Activated CD4-positive, alpha-beta memory T cell treated with anti-CD3 and anti-CD28 coated beads for 36 hours (primary cell): ENCODE data around the gene ACTA1. TPM values are rescaled to one million over a fixed set of nuclear protein-coding genes. Genes with fewer than 3 reads are reported as not detected.
"Not testable (repeated sequence)": the region's sequence is repeated elsewhere in the genome, so short reads cannot be mapped to it uniquely, and the experiment has no call there.

Experiments used
- CTCF ChIA-PET: fragments of 350-600 bp; sonication (Branson Sonifier 250); formaldehyde crosslinking; loops from one replicate; lab custom pipeline; 2021; ENCODE audit warnings: antibody characterized with exemption, inconsistent platforms; lab: Charles Lee
- POLR2A ChIA-PET: fragments of 350-600 bp; sonication (Branson Sonifier 250); formaldehyde crosslinking; loops from one replicate; lab custom pipeline; 2021; ENCODE audit warnings: antibody characterized with exemption; lab: Charles Lee
- DNase-seq: peaks from one replicate; pipeline ENCODE4 v3.0.0-alpha.2; 2020
- H3K27ac Mint-ChIP-seq: one replicate; pipeline ENCODE4 v1.8.0; 2021; ENCODE audit warnings: mixed read lengths
- H3K27me3 Mint-ChIP-seq: one replicate; pipeline ENCODE4 v1.8.0; 2021; ENCODE audit warnings: mixed read lengths
- H3K36me3 Mint-ChIP-seq: one replicate; pipeline ENCODE4 v1.8.0; 2021; ENCODE audit warnings: mixed read lengths
- H3K4me1 Mint-ChIP-seq: one replicate; pipeline ENCODE4 v1.8.0; 2021; ENCODE audit warnings: low read depth, mixed read lengths
- H3K4me3 Mint-ChIP-seq: one replicate; pipeline ENCODE4 v1.8.0; 2021; ENCODE audit warnings: mild to moderate bottlenecking, mixed read lengths
- H3K9me3 Mint-ChIP-seq: one replicate; pipeline ENCODE4 v1.8.0; 2021; ENCODE audit warnings: mixed read lengths
- intact Hi-C: fragments of 100-400 bp; cut with micrococcal nuclease; formaldehyde crosslinking; loops from one replicate; pipeline ENCODE4 v1.15.1; 2023
- total RNA-seq, 2 experiments: library from RNA; stranded (reverse); gene quantifications; one replicate each; pipeline ENCODE4 v1.2.3, GENCODE V29; 2021

ACTA1 gene
- not detected for total RNA-seq

GRCh38 chr1:229434005-229434640, at the start of gene ACTA1:
TSS of gene ACTA1 (minus strand) at chr1:229434094. CDS start at chr1:229433115, 979 bp downstream.
- no peak within 1 kb of the TSS for H3K27ac Mint-ChIP-seq
- H3K27me3 Mint-ChIP-seq: peaks cover 67% of the 10 kb centered on the region
- peaks cover 32% of the 10 kb centered on the region for H3K4me1 Mint-ChIP-seq
- no peak for DNase-seq
- no peak within 1 kb of the TSS for H3K4me3 Mint-ChIP-seq
- peaks cover 6% of the 10 kb centered on the region for H3K36me3 Mint-ChIP-seq
- ChIA-PET CTCF (no interaction called here), POLR2A (no interaction called here)
- intact Hi-C loops: no loop called here
- no peaks in the 10 kb centered on the region for H3K9me3 Mint-ChIP-seq

- peaks cover 14% of the 10 kb centered on the region for H3K4me1 Mint-ChIP-seq
- no peaks in the 10 kb centered on the region for H3K27me3 Mint-ChIP-seq
- no peak for DNase-seq
- H3K36me3 Mint-ChIP-seq: peaks cover 42% of the 10 kb centered on the region
- CTCF ChIA-PET: interaction anchor here (0.7 to 5.1 kb wide), 29 partner anchors 9 to 818 kb away, joined by 3 to 123 read pairs (median 4); no protein-coding TSS in a partner anchor
- H3K9me3 Mint-ChIP-seq: no peaks in the 10 kb centered on the region
- POLR2A ChIA-PET: interaction anchor here (1.0 kb wide), 1 partner anchor 26 kb away, joined by 3 read pairs; the partner anchor contains the start of gene NUP133
- intact Hi-C loops: loop anchor here (1.0 to 5.0 kb wide), 2 partner anchors 210 to 224 kb away; partner anchors contain the start of gene RAB4A
- H3K27ac Mint-ChIP-seq: no peak overlapping the region
- H3K4me3 Mint-ChIP-seq: no peak overlapping the region
Measured at GRCh38 chr1:229482511-229482910, 48.6 kb upstream of the ACTA1 start.

GRCh38 chr1:229480495-229480894, 46.6 kb upstream of the ACTA1 start:
- DNase-seq: no peak
- POLR2A ChIA-PET: no interaction called here
- intact Hi-C loops: loop anchor here (5.0 kb wide), 1 partner anchor 208 kb away; the partner anchor contains the start of gene RAB4A
- Mint-ChIP-seq H3K4me1 (peaks cover 14% of the 10 kb centered on the region), H3K9me3 (no peaks in the 10 kb centered on the region), H3K36me3 (peaks cover 38% of the 10 kb centered on the region), H3K4me3 (no peak overlapping the region), H3K27me3 (no peaks in the 10 kb centered on the region), H3K27ac (no peak overlapping the region)
- CTCF ChIA-PET: interaction anchor here (1.2 to 3.6 kb wide), 3 partner anchors 13 to 225 kb away, joined by 5 to 16 read pairs (median 10); no protein-coding TSS in a partner anchor

- H3K27ac Mint-ChIP-seq: no peak overlapping the region
- no peaks in the 10 kb centered on the region for H3K9me3 Mint-ChIP-seq
- no peak for DNase-seq
- CTCF ChIA-PET: interaction anchor here (1.2 to 3.6 kb wide), 3 partner anchors 12 to 224 kb away, joined by 5 to 16 read pairs (median 10); no protein-coding TSS in a partner anchor
- peaks cover 14% of the 10 kb centered on the region for H3K4me1 Mint-ChIP-seq
- H3K27me3 Mint-ChIP-seq: no peaks in the 10 kb centered on the region
- peaks cover 38% of the 10 kb centered on the region for H3K36me3 Mint-ChIP-seq
- no peak overlapping the region for H3K4me3 Mint-ChIP-seq
- POLR2A ChIA-PET: no interaction called here
- intact Hi-C loops: loop anchor here (5.0 kb wide), 1 partner anchor 208 kb away; the partner anchor contains the start of gene RAB4A
Measured at GRCh38 chr1:229479660-229480399, 45.9 kb upstream of the ACTA1 start.

GRCh38 chr1:229478852-229479251, 45.0 kb upstream of the ACTA1 start:
- Mint-ChIP-seq H3K4me1 (peaks cover 14% of the 10 kb centered on the region), H3K9me3 (no peaks in the 10 kb centered on the region), H3K36me3 (peaks cover 44% of the 10 kb centered on the region), H3K27ac (no peak overlapping the region), H3K27me3 (no peaks in the 10 kb centered on the region), H3K4me3 (no peak overlapping the region)
- intact Hi-C loops: no loop called here
- ChIA-PET CTCF (interaction anchor here (2.1 kb wide), 1 partner anchor 221 kb away, joined by 10 read pairs; no protein-coding TSS in a partner anchor), POLR2A (no interaction called here)
- no peak for DNase-seq

GRCh38 chr1:229475859-229476258, 42.0 kb upstream of the ACTA1 start:
- H3K27me3 Mint-ChIP-seq, H3K9me3 Mint-ChIP-seq, H3K27ac Mint-ChIP-seq, DNase-seq, POLR2A ChIA-PET, intact Hi-C loops, H3K4me3 Mint-ChIP-seq: not testable (repeated sequence)
- peaks cover 12% of the 10 kb centered on the region for H3K4me1 Mint-ChIP-seq
- CTCF ChIA-PET: interaction anchor here (0.6 to 0.9 kb wide), 2 partner anchors 29 to 170 kb away, joined by 3 to 4 read pairs; no protein-coding TSS in a partner anchor
- peaks cover 37% of the 10 kb centered on the region for H3K36me3 Mint-ChIP-seq

- intact Hi-C loops: no loop called here
Measured at GRCh38 chr1:229474509-229474908, 40.6 kb upstream of the ACTA1 start.

GRCh38 chr1:229471175-229471574, 37.3 kb upstream of the ACTA1 start:
- no peaks in the 10 kb centered on the region for H3K27me3 Mint-ChIP-seq
- ChIA-PET CTCF (interaction anchor here (1.4 kb wide), 1 partner anchor 11 kb away, joined by 4 read pairs; no protein-coding TSS in a partner anchor), POLR2A (no interaction called here)
- H3K9me3 Mint-ChIP-seq: no peaks in the 10 kb centered on the region
- no peaks in the 10 kb centered on the region for H3K4me1 Mint-ChIP-seq
- H3K4me3 Mint-ChIP-seq: no peak overlapping the region
- no peak overlapping the region for H3K27ac Mint-ChIP-seq
- no peak for DNase-seq
- intact Hi-C loops: no loop called here
- H3K36me3 Mint-ChIP-seq: peaks cover 44% of the 10 kb centered on the region

More at GRCh38 chr1:229474509-229474908, 40.6 kb upstream of the ACTA1 start:
- CTCF ChIA-PET: interaction anchor here (1.7 kb wide), 1 partner anchor 7 kb away, joined by 4 read pairs; no protein-coding TSS in a partner anchor
- H3K4me1 Mint-ChIP-seq: peaks cover 7% of the 10 kb centered on the region
- POLR2A ChIA-PET: interaction anchor here (0.6 kb wide), 1 partner anchor 818 kb away, joined by 3 read pairs; no protein-coding TSS in a partner anchor
- H3K9me3 Mint-ChIP-seq: no peaks in the 10 kb centered on the region
- no peak overlapping the region for H3K27ac Mint-ChIP-seq
- H3K36me3 Mint-ChIP-seq: peaks cover 40% of the 10 kb centered on the region
- H3K4me3 Mint-ChIP-seq: no peak overlapping the region
- DNase-seq: no peak
- H3K27me3 Mint-ChIP-seq: no peaks in the 10 kb centered on the region

- Mint-ChIP-seq H3K4me3 (no peak overlapping the region), H3K36me3 (peaks cover 45% of the 10 kb centered on the region), H3K4me1 (no peaks in the 10 kb centered on the region), H3K27me3 (no peaks in the 10 kb centered on the region), H3K9me3 (no peaks in the 10 kb centered on the region), H3K27ac (no peak overlapping the region)
- intact Hi-C loops: no loop called here
- POLR2A ChIA-PET: interaction anchor here (0.5 kb wide), 1 partner anchor 35 kb away, joined by 5 read pairs; no protein-coding TSS in a partner anchor
- no peak for DNase-seq
- CTCF ChIA-PET: interaction anchor here (1.4 kb wide), 1 partner anchor 11 kb away, joined by 4 read pairs; no protein-coding TSS in a partner anchor
Measured at GRCh38 chr1:229470406-229471043, 36.6 kb upstream of the ACTA1 start.

GRCh38 chr1:229466887-229467286, 33.0 kb upstream of the ACTA1 start:
- H3K9me3 Mint-ChIP-seq: no peaks in the 10 kb centered on the region
- H3K4me3 Mint-ChIP-seq: no peak overlapping the region
- H3K27me3 Mint-ChIP-seq: no peaks in the 10 kb centered on the region
- intact Hi-C loops: no loop called here
- H3K4me1 Mint-ChIP-seq: no peaks in the 10 kb centered on the region
- no peak overlapping the region for H3K27ac Mint-ChIP-seq
- no peak for DNase-seq
- CTCF ChIA-PET: interaction anchor here (1.5 to 3.1 kb wide), 3 partner anchors 14 to 209 kb away, joined by 3 to 16 read pairs (median 9); no protein-coding TSS in a partner anchor
- POLR2A ChIA-PET: no interaction called here
- H3K36me3 Mint-ChIP-seq: peaks cover 56% of the 10 kb centered on the region

GRCh38 chr1:229464672-229465071, 30.8 kb upstream of the ACTA1 start:
- Mint-ChIP-seq H3K9me3 (no peaks in the 10 kb centered on the region), H3K27ac (no peak overlapping the region), H3K4me1 (no peaks in the 10 kb centered on the region), H3K4me3 (no peak overlapping the region), H3K27me3 (no peaks in the 10 kb centered on the region), H3K36me3 (peaks cover 51% of the 10 kb centered on the region)
- ChIA-PET POLR2A (no interaction called here), CTCF (interaction anchor here (1.0 kb wide), 1 partner anchor 12 kb away, joined by 3 read pairs; no protein-coding TSS in a partner anchor)
- DNase-seq: no peak
- intact Hi-C loops: no loop called here
